HL-60 (cell line): Measurements from ENCODE around the gene WARS2.

Experiments
- POLR2AphosphoS5 ChIP-seq: IDR thresholded peaks from 2 replicates; pipeline ENCODE4 v1.6.1; 2012; ENCODE audit warnings: low read depth
- REST ChIP-seq: IDR thresholded peaks from 2 replicates; pipeline ENCODE4 v1.6.1; 2012; ENCODE audit warnings: low read depth; ENCODE audit not compliant: insufficient replicate concordance
- SPI1 ChIP-seq: IDR thresholded peaks from 2 replicates; pipeline ENCODE4 v1.6.1; 2012; ENCODE audit warnings: low read depth, mild to moderate bottlenecking, borderline replicate concordance
- TF ChIP-seq, protein P1 (sequence below): IDR thresholded peaks from one replicate; pipeline ENCODE4 v1.5.1; 2011; ENCODE audit warnings: low read length, control low read depth, inconsistent platforms; ENCODE audit not compliant: insufficient read depth

DNA sequence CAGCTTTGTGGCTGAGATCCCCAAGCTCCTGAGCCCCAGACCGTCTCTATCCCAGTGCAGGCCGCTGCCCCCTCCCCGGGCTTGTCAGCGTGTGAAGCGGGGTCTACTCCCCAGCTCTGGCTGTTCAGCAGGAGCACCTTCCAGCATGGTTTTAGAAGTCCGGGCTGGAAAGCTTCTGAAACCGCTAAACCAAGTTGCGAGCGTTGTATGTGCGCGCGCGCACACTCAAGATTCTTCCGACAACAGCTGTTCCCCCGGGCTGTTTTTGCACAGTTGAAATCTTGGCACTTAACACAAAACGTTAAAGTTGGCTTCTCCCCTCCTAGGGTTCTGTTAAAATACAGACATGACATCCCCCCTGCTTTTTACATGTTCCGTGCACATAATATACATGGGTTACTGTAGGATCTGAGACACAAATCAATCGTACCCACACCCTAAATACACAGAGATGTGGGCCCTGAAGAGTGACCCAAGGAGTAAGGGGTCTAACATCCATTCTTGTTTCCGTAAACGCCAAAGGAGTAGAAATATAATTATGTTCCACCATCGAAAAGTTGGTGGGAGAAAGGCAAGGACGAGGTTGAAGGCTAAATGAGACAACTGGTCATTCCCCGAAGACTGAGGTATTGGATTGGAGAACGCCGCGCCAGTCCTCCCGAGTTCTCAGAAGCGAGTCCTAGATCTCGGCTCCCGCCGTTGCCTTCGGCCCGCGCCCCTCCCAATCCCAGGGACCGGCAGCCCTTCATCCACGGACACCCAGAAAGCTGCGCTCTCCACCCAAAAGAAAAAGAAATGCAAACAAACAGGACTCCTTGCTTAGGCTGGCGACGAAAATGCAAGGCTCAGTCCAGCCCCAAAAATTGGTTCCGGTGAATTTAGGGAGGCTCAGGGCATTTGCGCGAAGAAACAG lies 153.6 kb downstream of the WARS2 start:
- TF ChIP-seq, protein P1, sequence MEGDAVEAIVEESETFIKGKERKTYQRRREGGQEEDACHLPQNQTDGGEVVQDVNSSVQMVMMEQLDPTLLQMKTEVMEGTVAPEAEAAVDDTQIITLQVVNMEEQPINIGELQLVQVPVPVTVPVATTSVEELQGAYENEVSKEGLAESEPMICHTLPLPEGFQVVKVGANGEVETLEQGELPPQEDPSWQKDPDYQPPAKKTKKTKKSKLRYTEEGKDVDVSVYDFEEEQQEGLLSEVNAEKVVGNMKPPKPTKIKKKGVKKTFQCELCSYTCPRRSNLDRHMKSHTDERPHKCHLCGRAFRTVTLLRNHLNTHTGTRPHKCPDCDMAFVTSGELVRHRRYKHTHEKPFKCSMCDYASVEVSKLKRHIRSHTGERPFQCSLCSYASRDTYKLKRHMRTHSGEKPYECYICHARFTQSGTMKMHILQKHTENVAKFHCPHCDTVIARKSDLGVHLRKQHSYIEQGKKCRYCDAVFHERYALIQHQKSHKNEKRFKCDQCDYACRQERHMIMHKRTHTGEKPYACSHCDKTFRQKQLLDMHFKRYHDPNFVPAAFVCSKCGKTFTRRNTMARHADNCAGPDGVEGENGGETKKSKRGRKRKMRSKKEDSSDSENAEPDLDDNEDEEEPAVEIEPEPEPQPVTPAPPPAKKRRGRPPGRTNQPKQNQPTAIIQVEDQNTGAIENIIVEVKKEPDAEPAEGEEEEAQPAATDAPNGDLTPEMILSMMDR = no peak
- TF ChIP-seq REST = no peak
- no peak for TF ChIP-seq POLR2AphosphoS5
- no peak for TF ChIP-seq SPI1
